Endothelial cell of umbilical vein (primary cell): ENCODE measurements around the gene ETFA. TPM values are rescaled to one million over a fixed set of nuclear protein-coding genes. Genes with fewer than 3 reads are reported as not detected.

Source experiments
- BruUV-seq: library from RNA; stranded (reverse); fragments of 400-500 nt; replicated peaks from 2 replicates; lab custom pipeline; 2021; lab: Mats Ljungman, UMichigan
- CTCF ChIA-PET: fragments of 300-600, 350-600 bp; sonication (Branson Sonifier 250); formaldehyde crosslinking; loops from one replicate; lab custom pipeline; 2021; ENCODE audit warnings: antibody characterized with exemption, inconsistent platforms; lab: Charles Lee
- POLR2A ChIA-PET: fragments of 300-600, 350-600 bp; sonication (Branson Sonifier 250); formaldehyde crosslinking; loops from one replicate; lab custom pipeline; 2021; ENCODE audit warnings: antibody characterized with exemption, inconsistent platforms; lab: Charles Lee
- DNase-seq: peaks from one replicate; pipeline ENCODE4 v3.0.0-alpha.2; 2011; ENCODE audit warnings: low read depth, low spot score
- FAIRE-seq: peaks from 2 replicates; lab custom pipeline; 2011; peaks lifted over from hg19 to GRCh38; lab: Jason Lieb, UNC
- H2AFZ ChIP-seq: 2 replicates; pipeline ENCODE4 v1.6.0; 2012; ENCODE audit warnings: low read depth, low read length, control low read depth, inconsistent platforms
- H3K27ac ChIP-seq: 2 replicates; pipeline ENCODE4 v1.5.1; 2011; ENCODE audit warnings: low read depth, mild to moderate bottlenecking, control low read depth, low read length, moderate library complexity; ENCODE audit not compliant: insufficient read depth
- H3K27me3 ChIP-seq, 2 experiments: 2 replicates each; pipeline versions ENCODE4 v1.6.0 to v1.6.1; 2011; ENCODE audit warnings: low read length in 2 of 2, mixed read lengths in 1 of 2; ENCODE audit not compliant: control insufficient read depth in 2 of 2, insufficient read depth in 2 of 2
- H3K36me3 ChIP-seq, 2 experiments: 2 replicates in 1 of 2; 3 replicates in 1 of 2; pipeline ENCODE4 v1.5.1; 2011; ENCODE audit warnings: low read length in 2 of 2, mild to moderate bottlenecking in 1 of 2, moderate library complexity in 1 of 2; ENCODE audit not compliant: control insufficient read depth in 2 of 2, insufficient read depth in 2 of 2; ENCODE audit errors: extremely low read depth in 1 of 2
- H3K4me1 ChIP-seq: 3 replicates; pipeline ENCODE4 v1.5.1; 2011; ENCODE audit warnings: mild to moderate bottlenecking, low read length; ENCODE audit not compliant: control insufficient read depth, insufficient read depth; ENCODE audit errors: extremely low read depth
- H3K4me2 ChIP-seq: 2 replicates; pipeline ENCODE4 v1.6.1; 2011; ENCODE audit warnings: low read length, control low read depth, mixed read lengths; ENCODE audit not compliant: insufficient read depth
- H3K4me3 ChIP-seq, 3 experiments: fragments of 200-600 bp in 1 of 3; sonication (generic), shearing (Covaris generic) in 1 of 3; replicated peaks in 1 of 3; 2 replicates each; pipeline ENCODE4 v1.5.1; 2011 to 2016; ENCODE audit warnings: control low read depth in 3 of 3, low read length in 3 of 3, mild to moderate bottlenecking in 2 of 3, inconsistent platforms in 1 of 3, low read depth in 1 of 3, moderate library complexity in 1 of 3; ENCODE audit not compliant: insufficient read depth in 1 of 3
- H3K79me2 ChIP-seq: 2 replicates; pipeline ENCODE4 v1.6.0; 2012; ENCODE audit warnings: low read length, inconsistent platforms; ENCODE audit not compliant: control insufficient read depth, insufficient read depth
- H3K9ac ChIP-seq: replicated peaks from 2 replicates; pipeline ENCODE3; 2011; ENCODE audit warnings: low read length, control low read depth; ENCODE audit not compliant: insufficient read depth; ENCODE audit errors: extremely low read depth
- H3K9me1 ChIP-seq: replicated peaks from 3 replicates; pipeline ENCODE4 v1.6.0; 2011; ENCODE audit warnings: mild to moderate bottlenecking, low read length; ENCODE audit not compliant: control insufficient read depth, insufficient read depth; ENCODE audit errors: extremely low read depth
- H3K9me3 ChIP-seq: replicated peaks from 2 replicates; pipeline ENCODE4 v1.5.1; 2012; ENCODE audit warnings: low read length, inconsistent platforms; ENCODE audit not compliant: control insufficient read depth, insufficient read depth
- H4K20me1 ChIP-seq: replicated peaks from 2 replicates; pipeline ENCODE3; 2011; ENCODE audit warnings: mild to moderate bottlenecking, low read length; ENCODE audit not compliant: control insufficient read depth, insufficient read depth; ENCODE audit errors: extremely low read depth
- CTCF ChIP-seq, 2 donors: IDR thresholded peaks; 1 replicate in 1 of 2; 2 replicates in 1 of 2; pipeline ENCODE4 v1.5.1; 2011; ENCODE audit warnings: low read length in 2 of 2, mild to moderate bottlenecking in 2 of 2, moderate library complexity in 2 of 2, control low read depth in 1 of 2, inconsistent platforms in 1 of 2, low read depth in 1 of 2; ENCODE audit not compliant: insufficient read depth in 1 of 2; ENCODE audit errors: extremely low read depth in 1 of 2
- EZH2 ChIP-seq: IDR thresholded peaks from 2 replicates; pipeline ENCODE4 v1.6.1; 2012; ENCODE audit warnings: borderline replicate concordance, low read depth, mild to moderate bottlenecking, moderate library complexity, low read length, inconsistent platforms; ENCODE audit not compliant: severe bottlenecking
- JUN ChIP-seq: IDR thresholded peaks from 2 replicates; pipeline ENCODE4 v1.6.1; 2011; ENCODE audit warnings: borderline replicate concordance, low read depth; ENCODE audit not compliant: insufficient read length, insufficient read depth
- MYC ChIP-seq: IDR thresholded peaks from one replicate; pipeline ENCODE4 v1.6.1; 2011; ENCODE audit warnings: mild to moderate bottlenecking, low read depth, low read length
- POLR2A ChIP-seq: IDR thresholded peaks from 2 replicates; pipeline ENCODE4 v1.6.1; 2012; ENCODE audit warnings: low read depth, mild to moderate bottlenecking, control low read depth, low read length
- dilution Hi-C: fragments of 300-500 bp; cut with MboI; formaldehyde crosslinking; loops from one replicate; pipeline ENCODE4 v1.15.0; 2019; ENCODE audit warnings: low sequenced_read_pairs; ENCODE audit not compliant: extremely low pct_ligation_motif_present
- intact Hi-C: fragments of 100-400 bp; cut with micrococcal nuclease; formaldehyde crosslinking; loops from one replicate; pipeline ENCODE4 v1.10.0; 2022
- polyA plus RNA-seq, 4 experiments: library from polyadenylated mRNA; depleted of rRNA in 3 of 4; stranded (reverse) in 3 of 4; unstranded in 1 of 4; fragments of >200 nt; gene quantifications; 2 replicates each; pipeline versions ENCODE4 v1.2.1 to v1.2.3, GENCODE V29; 2011 to 2012; ENCODE audit warnings: missing spikeins in 1 of 4
- total RNA-seq: library from RNA; stranded (reverse); gene quantifications from 2 replicates; pipeline ENCODE4 v1.2.3, GENCODE V29; 2021

ETFA gene
- total and polyA plus RNA-seq, 2 donors (not counting 3 experiments of a cell fraction or from before 2014, with no cell fraction given) = 102 to 116 TPM

- intact Hi-C loops = loop anchor here (10.0 kb wide), 1 partner anchor 521 kb away; no protein-coding TSS in a partner anchor
- dilution Hi-C loops = no loop called here
- no peak overlapping the region for H3K27ac ChIP-seq
- no peak for DNase-seq
- H3K9me3 ChIP-seq = no peaks in the 10 kb centered on the region
- peaks cover 19% of the 10 kb centered on the region for H3K4me1 ChIP-seq
- ChIA-PET CTCF (interaction anchor here (1.2 kb wide), 1 partner anchor 7 kb away, joined by 4 read pairs; the partner anchor contains the start of gene ISL2), POLR2A (no interaction called here)
- no peak overlapping the region for H3K9ac ChIP-seq
- H3K9me1 ChIP-seq = no peaks in the 10 kb centered on the region
- H3K79me2 ChIP-seq = no peaks in the 10 kb centered on the region
- no peaks in the 10 kb centered on the region for H3K36me3 ChIP-seq
- no peak overlapping the region for H3K4me3 ChIP-seq
- H2AFZ ChIP-seq = no peak overlapping the region
- no peak overlapping the region for H3K4me2 ChIP-seq
- no peak for FAIRE-seq
- BruUV-seq = no TSS peak
- TF ChIP-seq MYC (no peak), EZH2 (peak; percentile 64)
- no peaks in the 10 kb centered on the region for H4K20me1 ChIP-seq
- H3K27me3 ChIP-seq = peaks cover 85 to 99% of the 10 kb centered on the region in 2 experiments
These were observed 32.2 kb upstream of the ETFA start for GRCh38 chr15:76343313-76343996.

GRCh38 chr15:76342382-76343201 lies 31.3 kb upstream of the ETFA start:
- Histone ChIP-seq H2AFZ (no peak overlapping the region), H3K9me3 (no peaks in the 10 kb centered on the region), H3K4me3 (no peak overlapping the region), H3K79me2 (no peaks in the 10 kb centered on the region), H3K36me3 (no peaks in the 10 kb centered on the region), H3K4me2 (no peak overlapping the region), H3K27ac (no peak overlapping the region), H3K9ac (no peak overlapping the region), H3K27me3 (peaks cover 86 to 100% of the 10 kb centered on the region in 2 experiments), H3K4me1 (peaks cover 22% of the 10 kb centered on the region), H4K20me1 (no peaks in the 10 kb centered on the region), H3K9me1 (no peaks in the 10 kb centered on the region)
- TF ChIP-seq CTCF (IDR thresholded peaks at IDR 0.05; ENCODE audit: extremely low read depth in 1 of 2, insufficient read depth in 1 of 2, low read depth in 1 of 2, low read length in 2 of 2) (no peak), EZH2 (peak; percentile 92), POLR2A (no peak), JUN (no peak)
- no peak for DNase-seq
- dilution Hi-C loops = no loop called here
- ChIA-PET CTCF (interaction anchor here (1.0 kb wide), 1 partner anchor 12 kb away, joined by 4 read pairs; no protein-coding TSS in a partner anchor), POLR2A (no interaction called here)
- BruUV-seq = no TSS peak
- FAIRE-seq = no peak
- intact Hi-C loops = loop anchor here (10.0 kb wide), 1 partner anchor 522 kb away; no protein-coding TSS in a partner anchor
